ENCODE measurements around the gene TFAP2C. TPM values are rescaled to one million over a fixed set of nuclear protein-coding genes. Genes with fewer than 3 reads are reported as not detected.

TFAP2C gene
- 12.5 TPM for total RNA-seq

DNA sequence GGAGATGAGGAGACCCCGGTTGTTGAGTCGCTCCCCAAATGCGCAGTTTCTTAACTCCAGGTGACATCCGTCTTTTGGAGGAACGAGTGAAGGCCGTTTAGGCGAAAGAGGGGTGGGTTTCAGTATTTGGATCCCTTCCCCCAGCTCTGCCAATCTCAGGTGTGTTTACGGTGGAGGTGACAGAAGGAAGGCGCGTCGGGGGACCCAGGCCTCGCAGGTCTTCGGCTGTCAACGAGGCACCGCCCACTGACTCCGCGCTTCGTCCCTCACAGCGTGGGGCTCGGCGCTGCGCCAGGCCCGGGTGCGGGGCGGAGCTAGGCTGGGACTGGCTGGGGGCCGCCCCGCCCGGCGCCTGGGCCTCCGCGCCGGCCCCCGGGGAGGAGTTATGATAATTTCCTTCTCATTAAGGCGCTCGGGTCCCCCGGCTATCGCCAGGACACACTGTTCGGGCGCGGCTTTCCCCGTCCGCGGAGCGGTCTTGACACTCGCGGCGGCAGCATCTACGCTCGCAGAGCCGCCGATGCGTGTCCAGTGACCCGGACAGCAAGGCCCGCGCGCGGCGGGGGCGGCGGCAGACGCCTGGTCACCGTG is at the start of gene TFAP2C:
TSS of gene TFAP2C (plus strand) at position 434 of the 591 bp plus-strand sequence. CDS start 239 bp downstream, outside the sequence.
- peak; percentile 84 for DNase-seq (ENCODE audit: low spot score)

DNA sequence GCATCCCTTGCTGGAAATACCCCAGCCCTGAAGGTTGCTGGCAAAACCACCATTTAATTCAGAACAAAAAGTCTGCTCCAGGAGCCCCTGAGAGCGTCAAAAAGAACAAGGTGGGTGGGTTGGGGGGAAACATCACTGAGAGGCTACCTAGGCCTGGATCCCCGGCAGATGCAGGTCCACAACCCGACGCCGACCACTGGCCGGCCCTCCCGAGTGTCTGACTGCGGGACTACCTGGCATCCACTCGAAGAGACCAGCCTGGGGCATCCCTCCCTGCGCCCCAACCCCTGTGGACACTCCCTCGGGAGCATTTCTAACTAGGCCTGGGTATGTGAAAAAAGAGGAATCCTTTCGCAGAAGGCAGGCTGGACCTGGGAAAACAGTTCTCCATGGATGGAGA is 48.9 kb upstream of the TFAP2C start:
- DNase-seq (ENCODE audit: low spot score), result no peak

DNA sequence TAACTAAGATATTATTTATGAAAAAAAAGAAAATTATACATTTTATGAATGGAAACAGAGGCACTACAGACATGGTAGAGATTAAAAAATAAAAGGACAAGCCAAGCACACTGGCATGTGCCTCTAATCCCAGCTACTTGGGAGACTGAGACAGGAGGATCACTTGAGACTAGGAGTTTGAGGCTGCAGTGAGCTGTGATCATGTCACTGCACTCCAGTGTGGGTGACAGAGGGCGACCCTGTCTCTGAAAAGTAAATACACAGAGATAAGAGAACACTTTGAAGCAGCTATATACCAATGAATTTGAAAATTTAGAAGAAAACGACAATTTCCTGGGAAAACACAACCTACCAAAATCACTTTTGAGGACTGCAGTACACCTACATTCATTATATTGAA is 47.4 kb upstream of the TFAP2C start:
- DNase-seq (ENCODE audit: low spot score), result no peak

GRCh38 chr20:56582542-56582941 is 46.6 kb upstream of the TFAP2C start:
- no peak for DNase-seq (ENCODE audit: low spot score)

- DNase-seq (ENCODE audit: low spot score), result no peak
Observed at GRCh38 chr20:56584916-56585315, 44.2 kb upstream of the TFAP2C start.

GRCh38 chr20:56587307-56588041 is 41.6 kb upstream of the TFAP2C start:
- no peak for DNase-seq (ENCODE audit: low spot score)

DNA sequence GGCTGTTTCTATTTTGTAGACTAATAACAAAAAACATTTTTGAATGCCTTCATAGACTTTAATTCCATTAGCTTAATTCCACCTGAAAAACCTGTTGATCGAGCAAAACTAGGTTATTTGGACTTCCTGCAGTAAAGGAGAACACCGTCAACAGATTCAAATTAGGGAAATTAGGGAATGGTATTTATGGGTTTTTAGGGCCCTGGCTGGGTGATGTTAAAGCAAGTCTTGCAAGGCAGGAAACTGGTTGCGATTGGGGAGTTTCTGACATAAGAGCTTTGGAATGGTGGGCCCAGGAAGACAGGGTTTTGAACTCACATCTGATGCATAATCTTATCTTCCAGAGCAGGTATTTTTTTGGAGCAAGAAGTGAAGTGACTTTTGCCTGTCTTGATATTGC is 40.1 kb upstream of the TFAP2C start:
- no peak for DNase-seq (ENCODE audit: low spot score)

DNA sequence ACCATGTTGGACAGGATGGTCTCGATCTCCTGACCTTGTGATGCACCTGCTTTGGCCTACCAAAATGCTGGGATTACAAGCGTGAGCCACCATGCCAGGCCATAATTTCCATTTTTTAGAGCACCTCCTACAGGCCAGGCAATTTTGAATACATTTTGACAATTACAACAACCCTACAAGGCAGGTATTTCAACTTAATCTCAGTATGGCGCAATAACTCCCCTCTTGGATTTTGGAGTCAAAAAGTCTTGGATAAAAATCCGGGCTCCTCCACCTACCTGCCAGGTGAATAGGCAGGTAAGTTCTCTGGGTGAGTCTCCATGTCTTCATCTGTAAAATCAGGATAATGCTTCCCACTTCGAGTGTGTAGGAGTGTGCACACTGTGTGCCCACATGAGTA is 39.5 kb upstream of the TFAP2C start:
- no peak for DNase-seq (ENCODE audit: low spot score)

GRCh38 chr20:56590888-56591287 is 38.2 kb upstream of the TFAP2C start:
- no peak for DNase-seq (ENCODE audit: low spot score)

DNA sequence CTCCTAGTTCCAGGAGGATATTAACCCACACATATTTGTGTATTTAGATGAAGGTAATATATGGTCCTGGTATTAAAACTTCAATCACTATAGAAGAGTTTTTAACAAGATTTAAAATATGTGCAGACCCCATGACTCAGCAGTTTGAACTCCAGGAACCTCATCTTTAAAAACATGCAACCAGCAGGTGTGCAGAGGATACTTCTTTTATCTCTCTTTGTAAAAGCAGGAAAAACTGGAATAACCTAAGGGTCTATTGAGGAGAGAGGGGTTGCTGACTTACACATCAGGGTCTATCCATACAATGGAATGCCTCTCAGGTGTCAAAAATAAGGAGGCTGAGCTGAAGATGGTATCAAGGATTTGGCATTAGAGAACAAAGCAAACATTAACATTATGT is 36.9 kb upstream of the TFAP2C start:
- no peak for DNase-seq (ENCODE audit: low spot score)

- DNase-seq (ENCODE audit: low spot score), result no peak
Observed at GRCh38 chr20:56592817-56593216, 36.3 kb upstream of the TFAP2C start.

GRCh38 chr20:56595746-56596475 is 33.2 kb upstream of the TFAP2C start:
- no peak for DNase-seq (ENCODE audit: low spot score)

- no peak for DNase-seq (ENCODE audit: low spot score)
Observed at GRCh38 chr20:56601166-56601565, 27.9 kb upstream of the TFAP2C start.

DNA sequence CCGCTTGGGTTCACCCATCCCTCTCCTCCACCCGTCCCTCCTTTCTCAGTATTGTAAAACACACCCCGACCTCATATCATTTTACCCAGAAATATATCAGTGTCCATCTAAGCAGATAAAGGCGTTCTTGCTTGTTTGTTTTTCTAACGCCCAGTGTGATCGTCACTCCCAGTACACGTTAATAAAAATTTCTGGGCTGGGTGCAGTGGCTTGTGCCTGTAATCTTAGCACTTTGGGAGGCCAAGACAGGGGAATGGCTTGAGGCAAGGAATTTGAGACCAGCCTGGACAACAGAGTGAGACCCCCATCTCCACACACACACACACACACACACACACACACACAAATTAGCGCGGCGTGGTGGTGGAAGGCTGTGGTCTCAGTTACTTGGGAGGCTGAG is 24.4 kb upstream of the TFAP2C start:
- no peak for DNase-seq (ENCODE audit: low spot score)

DNA sequence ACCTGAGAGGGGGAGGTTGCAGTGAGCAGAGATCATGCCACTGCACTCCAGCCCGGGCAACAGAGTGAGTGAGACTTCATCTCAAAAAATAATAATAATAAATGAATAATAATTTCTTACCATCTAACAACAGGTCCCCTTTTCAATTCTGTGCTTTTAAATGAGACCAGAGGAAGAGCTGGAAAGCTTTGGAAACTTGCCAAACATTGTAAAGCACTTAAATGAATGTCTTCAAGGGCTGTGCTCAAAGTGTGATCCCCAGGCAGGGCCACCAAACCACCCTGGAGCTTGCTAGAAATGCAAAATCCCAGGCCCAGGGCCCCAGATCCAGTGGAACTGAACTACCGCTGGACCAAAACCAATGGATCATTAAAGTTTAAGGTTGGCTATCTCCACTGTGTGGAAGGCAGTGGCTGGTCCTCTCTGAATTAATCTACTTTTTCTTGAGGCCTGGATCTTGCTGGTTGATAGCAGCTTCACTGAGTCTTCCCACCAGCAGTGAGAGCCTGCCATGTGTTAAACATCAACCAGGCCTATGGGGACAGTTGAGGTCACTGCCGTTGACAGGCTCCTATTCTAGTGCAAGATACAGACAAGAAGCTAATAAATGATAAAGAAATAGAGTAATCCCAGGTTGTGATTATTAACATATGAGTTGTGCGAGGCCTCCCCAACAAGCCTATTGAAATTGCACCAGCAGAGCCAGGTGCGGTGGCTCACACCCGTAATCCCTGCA is 23.7 kb upstream of the TFAP2C start:
- no peak for DNase-seq (ENCODE audit: low spot score)

DNA sequence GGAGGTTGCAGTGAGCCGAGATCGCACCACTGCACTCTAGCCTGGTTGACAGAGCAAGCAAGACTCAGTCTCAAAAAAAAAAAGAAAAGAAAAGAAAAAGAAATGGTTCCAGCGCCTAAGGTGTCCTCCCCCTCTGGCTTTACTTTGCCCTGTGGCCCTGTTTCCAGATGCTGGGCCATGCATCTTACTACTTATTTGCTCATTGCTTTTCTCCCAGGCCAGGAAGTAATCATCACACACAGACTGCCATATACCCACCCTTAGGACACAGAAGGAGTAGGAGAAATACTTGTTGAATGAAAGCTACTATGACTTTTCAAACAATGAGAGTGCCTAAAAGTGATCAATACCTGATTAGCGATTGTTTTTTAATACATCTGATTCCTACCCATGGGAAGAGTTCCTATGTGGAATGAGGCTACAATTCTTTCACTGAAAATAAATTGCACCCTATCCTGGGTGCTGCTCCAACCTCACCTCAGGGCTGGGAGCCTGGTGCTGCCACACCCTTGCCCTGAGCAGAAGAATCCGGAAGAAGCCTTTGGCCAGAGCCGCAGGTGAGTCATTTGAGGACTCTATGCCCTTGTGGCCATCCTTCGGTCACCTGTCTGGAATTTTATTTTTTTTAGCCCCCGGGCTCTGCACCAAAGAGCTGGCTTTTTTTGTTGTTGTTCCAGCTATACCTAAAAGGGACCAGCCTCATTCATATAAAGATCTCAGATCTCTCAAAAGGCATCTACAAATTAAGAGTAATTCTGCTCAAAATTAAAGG is 22.7 kb upstream of the TFAP2C start:
- DNase-seq (ENCODE audit: low spot score), result peak; percentile 63

DNA sequence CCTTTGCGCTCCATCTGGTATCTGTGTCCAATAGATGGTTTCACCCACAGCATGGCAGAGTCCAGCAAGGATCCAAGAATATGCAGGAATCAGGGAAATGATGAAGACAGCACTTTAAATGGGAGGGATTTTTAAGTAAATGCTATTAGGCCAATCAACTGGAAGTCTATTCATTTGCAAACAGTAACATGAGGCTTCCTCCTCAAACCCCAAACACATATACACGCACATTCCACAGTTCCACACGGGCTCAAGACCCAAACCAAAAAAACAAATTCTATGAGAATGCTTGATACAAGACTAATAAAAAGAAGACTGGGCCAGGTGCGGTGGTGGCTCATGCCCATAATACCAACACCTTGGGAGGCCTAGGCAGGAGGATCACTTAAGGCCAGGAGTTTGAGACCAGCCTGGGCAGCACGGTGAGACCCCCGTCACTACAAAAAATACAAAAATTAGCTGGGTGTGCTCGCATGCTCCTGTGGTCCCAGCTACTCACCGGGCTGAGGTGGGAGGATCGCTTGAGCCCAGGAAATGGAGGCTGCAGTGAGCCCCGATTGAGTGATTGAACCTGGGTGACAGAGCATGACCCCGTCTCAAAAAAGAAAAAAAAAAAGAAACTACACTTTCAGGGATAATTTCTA is 21.9 kb upstream of the TFAP2C start:
- DNase-seq (ENCODE audit: low spot score), result no peak

DNA sequence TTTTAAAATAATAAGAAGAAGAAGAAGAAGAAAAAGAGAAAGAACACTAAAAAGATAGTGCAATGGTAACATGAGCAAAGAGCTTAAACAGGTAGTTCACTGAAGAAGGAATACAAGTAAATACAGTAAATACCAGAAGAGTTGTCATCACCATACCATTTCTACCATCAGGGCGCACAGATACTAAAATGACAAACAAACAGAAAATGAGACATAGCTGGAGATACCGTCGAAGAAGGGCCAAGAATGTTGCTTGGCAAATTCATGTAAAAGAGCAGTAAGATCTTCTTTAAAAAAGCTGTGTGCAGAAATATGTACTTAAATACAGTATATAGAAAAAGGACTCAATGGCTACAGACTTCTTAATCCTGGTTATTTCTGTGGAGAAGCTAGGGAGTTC is 20.7 kb upstream of the TFAP2C start:
- DNase-seq (ENCODE audit: low spot score), result no peak

GRCh38 chr20:56609321-56609720 is 19.8 kb upstream of the TFAP2C start:
- no peak for DNase-seq (ENCODE audit: low spot score)

DNA sequence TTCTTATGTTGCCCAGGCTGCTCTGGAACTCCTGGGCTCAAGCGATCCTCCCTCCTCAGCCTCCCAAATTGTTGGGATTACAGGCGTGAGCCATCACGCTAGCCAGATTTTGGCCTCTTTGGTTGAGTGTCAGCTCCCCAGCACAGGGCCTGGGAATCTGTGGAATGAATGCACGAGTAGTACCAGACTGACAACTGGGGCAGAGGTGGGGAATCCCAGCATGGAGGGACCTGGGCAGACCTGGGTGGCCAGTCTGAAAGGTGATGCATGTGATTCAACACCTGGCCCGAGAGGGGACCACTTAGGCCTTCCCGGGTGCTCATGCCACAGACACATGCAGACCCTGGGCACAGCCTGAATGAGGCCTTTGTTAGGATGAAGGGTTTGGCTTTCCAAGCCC is 19.0 kb upstream of the TFAP2C start:
- no peak for DNase-seq (ENCODE audit: low spot score)

- DNase-seq (ENCODE audit: low spot score), result no peak
Observed at GRCh38 chr20:56614196-56614595, 14.9 kb upstream of the TFAP2C start.
